ENCODE measurements around the gene HAUS7. TPM values are rescaled to one million over a fixed set of nuclear protein-coding genes. Genes with fewer than 3 reads are reported as not detected.

Gene HAUS7
- polyA plus RNA-seq, 2 of the 4 experiments (the other 2 are of a cell fraction) = 39.1 to 53.6 TPM

Small RNA genes within 50 kb of the gene (small RNA-seq; reads per million reads assigned to genes)
- gene RN7SL667P = 0 reads per million in 6 experiments

Other genes with a start within 250 kb of the HAUS7 start
- gene PNMA6F, start 148.8 kb downstream of the HAUS7 start, polyA plus RNA-seq (2011; rRNA removed) = not detected in 2 replicates
- gene PNMA6F, start 148.8 kb downstream of the HAUS7 start, polyA plus RNA-seq (2017; fragmentation: RNase III; extraction: RNeasy Plus Mini Kit Qiagen cat#74134 plus additional on column Dnase treatment) = not detected in 3 replicates
- gene ZNF275, start 136.4 kb downstream of the HAUS7 start, polyA plus RNA-seq (2011; rRNA removed) = 6.5 and 6.9 TPM in 2 replicates
- 3.2 to 3.6 TPM (median 3.3 TPM) in 3 replicates for gene ZNF275, start 136.4 kb downstream of the HAUS7 start, polyA plus RNA-seq (2017; fragmentation: RNase III; extraction: RNeasy Plus Mini Kit Qiagen cat#74134 plus additional on column Dnase treatment)
- not detected in 2 replicates for gene PNMA6E, start 69.2 kb downstream of the HAUS7 start, polyA plus RNA-seq (2011; rRNA removed)
- not detected in 3 replicates for gene PNMA6E, start 69.2 kb downstream of the HAUS7 start, polyA plus RNA-seq (2017; fragmentation: RNase III; extraction: RNeasy Plus Mini Kit Qiagen cat#74134 plus additional on column Dnase treatment)
- gene ZFP92, start 59.1 kb downstream of the HAUS7 start, polyA plus RNA-seq (2011; rRNA removed) = 0.47 and 0.54 TPM in 2 replicates
- gene ZFP92, start 59.1 kb downstream of the HAUS7 start, polyA plus RNA-seq (2017; fragmentation: RNase III; extraction: RNeasy Plus Mini Kit Qiagen cat#74134 plus additional on column Dnase treatment) = 0.66 to 0.70 TPM (median 0.66 TPM) in 3 replicates
- 0.27 and 0.32 TPM in 2 replicates for gene TREX2, start 24.5 kb downstream of the HAUS7 start, polyA plus RNA-seq (2011; rRNA removed)
- 0.94 to 1.2 TPM (median 0.99 TPM) in 3 replicates for gene TREX2, start 24.5 kb downstream of the HAUS7 start, polyA plus RNA-seq (2017; fragmentation: RNase III; extraction: RNeasy Plus Mini Kit Qiagen cat#74134 plus additional on column Dnase treatment)
- not detected in 2 replicates for gene BGN, start 24.4 kb upstream of the HAUS7 start, polyA plus RNA-seq (2011; rRNA removed)
- 0.04 to 0.05 TPM in 2 of 3 replicates, not detected in the other for gene BGN, start 24.4 kb upstream of the HAUS7 start, polyA plus RNA-seq (2017; fragmentation: RNase III; extraction: RNeasy Plus Mini Kit Qiagen cat#74134 plus additional on column Dnase treatment)
- 0.08 and 0.13 TPM in 2 replicates for gene ATP2B3, start 47.1 kb upstream of the HAUS7 start, polyA plus RNA-seq (2011; rRNA removed)
- 0.21 to 0.30 TPM (median 0.22 TPM) in 3 replicates for gene ATP2B3, start 47.1 kb upstream of the HAUS7 start, polyA plus RNA-seq (2017; fragmentation: RNase III; extraction: RNeasy Plus Mini Kit Qiagen cat#74134 plus additional on column Dnase treatment)
- gene CCNQ, start 128.6 kb upstream of the HAUS7 start, polyA plus RNA-seq (2011; rRNA removed) = 25.6 and 29.9 TPM in 2 replicates
- 32.0 to 36.0 TPM (median 32.6 TPM) in 3 replicates for gene CCNQ, start 128.6 kb upstream of the HAUS7 start, polyA plus RNA-seq (2017; fragmentation: RNase III; extraction: RNeasy Plus Mini Kit Qiagen cat#74134 plus additional on column Dnase treatment)
- 0.65 and 0.75 TPM in 2 replicates for gene DUSP9, start 176.6 kb upstream of the HAUS7 start, polyA plus RNA-seq (2011; rRNA removed)
- 1.3 to 1.6 TPM (median 1.3 TPM) in 3 replicates for gene DUSP9, start 176.6 kb upstream of the HAUS7 start, polyA plus RNA-seq (2017; fragmentation: RNase III; extraction: RNeasy Plus Mini Kit Qiagen cat#74134 plus additional on column Dnase treatment)
- gene PNCK, start 203.2 kb upstream of the HAUS7 start, polyA plus RNA-seq (2011; rRNA removed) = 0.17 TPM in 2 replicates
- gene PNCK, start 203.2 kb upstream of the HAUS7 start, polyA plus RNA-seq (2017; fragmentation: RNase III; extraction: RNeasy Plus Mini Kit Qiagen cat#74134 plus additional on column Dnase treatment) = 0.13 to 0.30 TPM (median 0.25 TPM) in 3 replicates
- 2.0 and 3.4 TPM in 2 replicates for gene SLC6A8, start 217.3 kb upstream of the HAUS7 start, polyA plus RNA-seq (2011; rRNA removed)
- gene SLC6A8, start 217.3 kb upstream of the HAUS7 start, polyA plus RNA-seq (2017; fragmentation: RNase III; extraction: RNeasy Plus Mini Kit Qiagen cat#74134 plus additional on column Dnase treatment) = 5.7 to 6.9 TPM (median 6.1 TPM) in 3 replicates

All from A549 (cell line).